CD4-positive, alpha-beta T cell treated with Interleukin-17A for 1 hour (primary cell): ENCODE measurements around the gene LCOR.
"Not testable (repeated sequence)": the region's sequence is repeated elsewhere in the genome, so short reads cannot be mapped to it uniquely, and the experiment has no call there.

Experiments used
- DNase-seq: peaks from one replicate; pipeline ENCODE4 v3.0.0-alpha.2; 2020

Gene LCOR

DNA sequence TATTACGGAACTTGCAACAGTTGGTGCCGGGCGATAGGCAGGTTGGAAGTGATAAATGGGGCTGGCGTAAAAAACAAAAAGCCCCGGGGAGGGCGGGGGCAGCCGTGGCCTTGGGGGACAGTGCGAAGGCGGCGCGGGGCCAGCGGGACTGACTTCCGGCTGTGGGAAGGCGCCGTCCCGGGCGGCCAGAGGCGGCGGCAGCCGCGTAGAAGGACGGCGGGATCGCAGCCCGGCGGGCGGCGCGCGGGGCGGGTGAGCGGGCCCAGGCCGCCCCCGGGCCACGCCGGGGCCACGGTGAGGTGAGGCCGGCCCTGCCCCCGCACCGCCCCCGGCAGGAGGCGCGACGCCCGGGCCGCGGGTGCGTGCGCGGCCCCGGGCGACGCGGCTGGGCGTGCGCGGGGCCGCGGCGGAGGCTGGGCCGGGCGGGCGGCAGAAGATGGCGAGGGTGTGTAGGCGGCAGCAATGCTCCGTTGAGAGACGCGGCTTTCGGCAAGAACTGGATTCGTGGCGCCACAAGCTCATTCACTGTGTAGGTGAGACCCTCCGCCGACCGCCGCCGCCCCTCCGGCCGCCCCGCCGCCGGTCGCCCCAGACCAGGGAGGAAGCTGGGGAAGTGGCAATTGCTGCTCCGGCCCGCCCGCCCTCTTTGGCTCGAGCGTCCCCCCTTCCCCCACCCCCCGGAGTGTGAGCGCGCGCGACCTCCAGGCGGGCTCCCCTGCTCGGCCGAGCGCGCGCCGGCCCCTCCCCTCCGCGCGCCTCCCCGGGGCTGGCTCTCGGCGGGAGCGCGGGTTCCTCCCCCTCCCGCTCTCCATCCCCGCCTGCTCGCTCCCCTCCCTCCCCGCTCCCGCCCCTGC is at the start of gene LCOR:
TSS of gene LCOR (plus strand) at position 432 of the 854 bp plus-strand sequence. CDS start 116,760 bp downstream, outside the sequence.
- peak; percentile 89 for DNase-seq

DNA sequence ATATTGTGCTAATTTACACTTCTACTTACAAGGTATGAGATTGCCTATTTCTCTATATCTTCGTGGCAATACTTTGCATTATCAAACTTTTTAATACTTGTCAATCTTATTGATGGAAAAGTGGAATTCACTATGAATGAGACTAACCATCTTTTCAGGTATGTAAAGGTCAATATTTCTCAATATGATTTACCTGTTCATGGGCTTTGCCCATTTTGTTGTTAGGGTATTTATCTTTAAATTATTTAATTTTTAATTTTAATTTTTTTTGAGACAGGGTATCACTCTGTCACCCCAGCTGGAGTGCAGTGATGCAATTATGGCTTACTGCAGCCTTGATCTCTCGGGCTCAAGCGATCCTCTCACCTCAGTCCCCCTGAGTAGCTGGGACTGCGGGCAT is 47.8 kb upstream of the LCOR start:
- DNase-seq: no peak

DNA sequence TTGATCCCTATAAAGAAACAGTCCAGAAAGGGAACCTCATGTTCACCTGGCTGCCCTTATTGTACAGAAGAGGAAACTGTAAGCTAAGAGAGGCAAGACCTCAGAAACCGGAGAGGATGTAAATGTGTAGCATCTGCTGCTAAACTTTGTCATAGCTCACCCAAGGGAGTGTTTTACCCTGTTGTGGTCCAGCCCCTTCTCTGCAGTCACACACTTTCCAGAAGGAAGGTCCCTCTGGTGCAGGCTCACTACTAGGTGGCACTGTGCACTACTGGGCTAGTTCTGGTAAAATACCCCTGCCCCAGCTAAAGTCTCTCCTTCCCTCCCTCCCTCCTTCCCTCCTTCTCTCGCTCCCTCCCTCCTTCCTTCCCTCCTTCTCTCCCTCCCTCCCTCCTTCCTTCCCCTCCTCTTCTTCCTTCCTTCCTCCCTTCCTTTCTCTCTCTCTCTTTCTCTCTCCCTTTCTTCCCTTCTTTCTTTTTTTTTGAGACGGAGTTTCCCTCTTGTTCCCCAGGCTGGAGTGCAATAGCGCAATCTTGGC is 42.5 kb upstream of the LCOR start:
- no peak for DNase-seq

DNA sequence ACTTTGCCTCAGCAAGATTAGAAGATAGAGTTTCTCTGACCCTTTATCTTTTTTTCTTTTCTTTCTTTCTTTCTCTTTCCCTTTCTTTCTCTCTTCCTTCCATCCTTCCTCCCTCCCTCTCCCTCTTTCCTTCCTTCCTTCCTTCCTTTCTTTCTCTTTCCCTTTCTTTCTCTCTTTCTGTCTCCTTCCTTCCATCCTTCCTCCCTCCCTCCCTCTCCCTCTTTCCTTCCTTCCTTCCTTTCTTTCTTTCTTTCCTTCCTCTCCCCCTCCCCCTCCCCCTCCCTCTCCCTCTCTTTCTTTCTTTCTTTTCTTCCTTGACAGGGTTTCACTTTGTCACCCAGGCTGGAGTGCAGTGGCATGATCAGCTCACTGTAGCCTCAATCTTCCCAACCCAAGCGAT is 40.2 kb upstream of the LCOR start:
- DNase-seq: no peak

DNA sequence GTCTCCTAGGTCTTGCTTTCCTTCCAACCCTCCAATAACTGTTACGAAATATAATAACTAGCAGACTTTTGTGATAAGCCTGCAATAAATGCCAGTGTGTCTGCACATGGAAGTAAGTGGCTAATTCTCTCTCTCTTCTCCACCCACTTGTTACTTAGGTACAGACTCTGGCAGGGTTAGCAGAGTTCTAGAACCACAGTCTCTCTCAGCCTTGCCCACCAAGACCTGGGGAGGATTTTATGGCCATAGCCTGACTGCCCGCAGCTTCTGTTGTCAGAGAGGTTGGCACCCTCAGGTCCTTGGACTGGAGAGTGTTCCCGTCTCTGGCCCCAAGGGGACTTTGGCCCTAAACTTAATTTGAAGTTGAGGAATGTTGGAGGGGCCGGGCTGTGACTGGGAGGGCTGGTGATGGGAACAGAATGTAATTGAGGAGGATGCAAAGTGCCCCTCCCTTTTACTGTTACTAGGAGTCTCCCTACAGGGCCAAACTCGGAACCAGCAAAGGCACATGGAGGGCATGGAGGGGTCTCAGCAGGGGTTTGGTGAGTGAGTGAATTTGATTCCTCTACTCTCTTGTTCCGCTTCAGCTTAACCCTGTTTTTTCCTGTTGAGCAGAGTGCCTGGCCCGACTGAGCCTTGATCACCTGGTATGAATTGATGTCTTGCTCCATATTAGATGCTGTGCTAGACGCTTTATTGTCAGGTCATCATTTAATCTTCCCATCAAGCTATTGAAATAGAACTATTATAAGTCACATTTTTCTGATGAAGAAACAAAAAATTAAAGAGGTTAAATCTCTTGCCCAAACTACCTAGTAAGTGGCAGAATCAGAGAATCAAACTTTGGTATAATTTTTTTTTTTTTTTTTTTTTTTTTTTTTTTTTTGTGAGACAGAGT is 37.0 kb upstream of the LCOR start:
- no peak for DNase-seq

DNA sequence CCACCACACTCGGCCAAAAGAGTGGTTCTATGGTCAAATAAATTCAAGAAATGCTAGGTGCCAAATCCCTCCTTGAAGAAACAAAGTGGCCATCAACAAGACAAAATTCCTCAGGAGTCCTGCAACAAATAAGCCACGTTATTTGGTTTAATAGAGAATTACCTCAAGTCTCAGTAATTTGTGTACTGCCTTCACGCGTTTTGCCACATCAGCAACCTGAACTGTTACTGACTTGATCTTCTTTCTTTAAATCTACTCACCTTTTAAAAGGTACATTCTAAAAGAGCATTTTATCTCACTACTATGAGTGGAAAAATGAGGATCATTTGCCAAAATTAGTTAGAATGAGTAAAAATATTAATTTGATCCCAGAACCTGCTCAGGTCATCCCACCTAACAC is 34.6 kb upstream of the LCOR start:
- DNase-seq: no peak

DNA sequence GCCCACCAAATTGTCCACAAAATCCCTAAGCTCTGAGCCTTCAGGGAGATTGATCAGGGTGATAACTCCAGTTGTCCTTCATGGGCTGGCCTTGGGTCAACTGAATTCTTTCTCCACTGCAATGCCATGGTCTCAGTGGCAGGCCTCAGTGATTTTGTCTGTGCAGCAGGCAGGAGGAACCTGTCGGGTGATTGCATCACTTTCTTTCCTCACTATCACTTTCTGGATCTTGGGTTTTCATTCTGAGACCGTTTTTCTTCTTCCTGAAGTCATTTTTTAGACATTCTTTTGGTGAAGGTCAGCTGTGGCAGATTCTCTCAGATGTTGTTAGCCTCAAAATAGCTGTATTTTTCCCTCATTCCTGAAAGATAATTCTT is 28.8 kb upstream of the LCOR start:
- no peak for DNase-seq

DNA sequence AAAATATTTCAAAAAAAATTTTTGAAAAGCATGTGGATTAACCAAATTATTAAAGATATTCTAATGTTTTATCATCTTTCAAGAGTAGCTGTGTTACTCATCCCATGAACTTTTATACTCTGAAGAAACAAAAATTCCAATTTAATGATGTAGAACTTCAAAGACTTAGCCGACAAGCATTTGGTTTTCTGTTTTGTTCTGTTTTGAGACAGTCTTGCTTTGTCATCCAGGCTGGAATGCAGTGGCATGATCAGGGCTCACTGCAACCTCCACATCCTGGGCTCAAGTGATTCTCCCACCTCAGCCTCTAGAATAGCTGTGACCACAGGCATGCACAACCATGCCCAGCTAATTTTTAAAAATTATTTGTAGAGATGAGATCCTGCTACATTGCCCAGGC is 17.8 kb upstream of the LCOR start:
- no peak for DNase-seq

DNA sequence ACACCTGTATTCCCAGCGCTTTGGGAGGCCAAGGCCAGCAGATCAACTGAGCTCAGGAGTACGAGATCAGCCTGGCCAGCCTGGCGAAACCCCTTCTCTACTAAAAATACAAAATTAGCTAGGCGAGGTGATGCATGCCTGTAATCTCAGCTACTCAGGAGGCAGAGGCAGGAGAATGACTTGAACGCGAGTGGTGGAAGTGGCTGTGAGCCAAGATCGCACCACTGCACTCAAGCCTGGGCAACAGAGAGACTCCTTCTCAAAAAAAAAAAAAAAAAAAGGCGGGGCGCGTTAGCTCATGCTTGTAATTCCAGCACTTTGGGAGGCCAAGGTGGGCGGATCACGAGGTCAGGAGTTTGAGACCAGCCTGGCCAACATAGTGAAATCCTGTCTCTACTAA is 13.1 kb upstream of the LCOR start:
- not testable (repeated sequence) for DNase-seq

DNA sequence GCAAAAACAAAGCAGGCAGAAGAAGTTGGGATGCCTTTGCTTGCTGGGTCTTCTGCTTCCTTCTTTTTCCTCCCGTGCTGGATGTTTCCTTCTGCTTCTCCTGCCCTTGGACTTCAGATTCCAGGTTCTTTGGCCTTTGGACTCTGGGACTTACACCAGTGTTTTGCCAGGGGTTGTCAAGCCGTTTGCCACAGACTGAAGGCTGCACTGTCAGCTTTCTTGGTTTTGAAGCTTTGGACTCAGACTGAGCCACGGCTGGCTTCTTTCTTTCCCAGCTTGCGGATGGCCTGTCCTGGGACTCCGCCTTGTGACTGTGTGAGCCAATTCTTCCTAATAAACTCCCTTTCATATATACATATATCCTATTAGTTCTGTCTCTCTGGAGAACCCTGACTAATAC is 11.3 kb upstream of the LCOR start:
- no peak for DNase-seq

DNA sequence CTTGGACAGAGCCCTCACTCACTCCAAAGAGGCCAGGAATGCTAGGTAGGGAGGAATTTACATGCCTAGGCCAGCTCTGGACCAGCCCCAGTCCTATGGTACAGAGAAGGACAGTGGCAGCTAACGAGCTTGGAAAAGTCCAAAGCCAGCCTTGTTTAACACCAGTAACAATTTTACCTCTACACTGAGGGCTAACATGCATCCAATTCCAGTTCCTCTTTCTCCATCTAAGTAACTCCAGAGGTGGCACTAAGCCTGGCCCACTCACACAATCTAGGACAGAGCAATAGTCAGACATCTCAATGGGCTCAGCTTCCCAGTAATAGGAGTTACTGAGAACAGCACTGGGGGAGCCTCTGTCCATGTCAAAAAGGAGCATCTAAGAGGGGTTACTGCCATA is 5.7 kb upstream of the LCOR start:
- DNase-seq: no peak

DNA sequence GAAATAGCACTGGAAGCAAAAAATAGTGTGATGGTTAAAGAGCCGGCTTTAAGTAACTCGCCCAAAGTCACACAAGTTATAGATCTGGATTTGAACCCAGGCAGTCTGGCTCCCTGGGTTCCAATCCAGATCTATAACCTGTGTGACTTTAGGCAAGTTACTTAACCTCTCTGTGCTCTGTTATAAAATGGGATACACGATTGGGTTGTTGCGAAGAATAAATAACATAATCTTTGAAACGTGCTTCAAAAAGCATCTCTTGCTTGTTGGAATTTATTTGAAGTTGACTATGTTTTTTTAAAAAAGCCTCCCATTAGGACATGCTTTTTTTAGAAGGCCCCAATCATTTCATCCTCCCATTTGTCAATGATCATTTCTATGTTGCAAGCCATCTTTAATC is 3.5 kb upstream of the LCOR start:
- DNase-seq: no peak

DNA sequence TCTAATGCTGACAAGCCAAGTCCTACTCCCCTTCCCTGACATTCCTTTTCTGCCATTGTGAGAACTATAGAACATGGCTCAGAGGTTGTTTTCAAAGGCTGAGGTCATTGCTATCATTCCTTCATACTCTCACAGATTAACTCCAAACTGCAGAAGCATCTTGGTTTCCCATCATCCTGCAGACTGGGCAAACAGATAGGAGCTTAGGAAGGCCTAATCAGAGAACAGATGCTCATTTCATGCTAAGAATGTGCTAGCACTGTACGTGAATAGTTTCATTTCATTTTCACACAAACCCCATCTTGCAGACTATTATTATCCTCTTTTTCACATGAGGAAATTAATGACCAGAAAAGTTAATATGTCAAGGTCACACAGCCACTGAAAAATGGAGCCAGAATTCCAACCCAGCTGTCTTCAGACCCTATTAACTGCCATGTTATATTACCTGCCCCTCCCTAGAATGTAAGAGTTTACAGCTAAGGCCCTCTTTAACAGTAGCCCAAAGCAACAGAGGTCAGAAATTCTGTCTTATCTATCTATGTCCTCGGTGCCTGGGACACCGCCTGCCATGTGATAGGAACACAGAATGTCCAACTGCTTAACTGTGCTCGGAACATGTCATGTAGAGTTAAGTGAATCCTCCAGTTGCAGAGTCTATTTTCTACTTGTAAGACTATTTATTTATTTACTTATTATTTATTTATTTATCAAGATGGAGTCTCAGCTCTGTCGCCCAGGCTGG is 2.9 kb upstream of the LCOR start:
- no peak for DNase-seq

DNA sequence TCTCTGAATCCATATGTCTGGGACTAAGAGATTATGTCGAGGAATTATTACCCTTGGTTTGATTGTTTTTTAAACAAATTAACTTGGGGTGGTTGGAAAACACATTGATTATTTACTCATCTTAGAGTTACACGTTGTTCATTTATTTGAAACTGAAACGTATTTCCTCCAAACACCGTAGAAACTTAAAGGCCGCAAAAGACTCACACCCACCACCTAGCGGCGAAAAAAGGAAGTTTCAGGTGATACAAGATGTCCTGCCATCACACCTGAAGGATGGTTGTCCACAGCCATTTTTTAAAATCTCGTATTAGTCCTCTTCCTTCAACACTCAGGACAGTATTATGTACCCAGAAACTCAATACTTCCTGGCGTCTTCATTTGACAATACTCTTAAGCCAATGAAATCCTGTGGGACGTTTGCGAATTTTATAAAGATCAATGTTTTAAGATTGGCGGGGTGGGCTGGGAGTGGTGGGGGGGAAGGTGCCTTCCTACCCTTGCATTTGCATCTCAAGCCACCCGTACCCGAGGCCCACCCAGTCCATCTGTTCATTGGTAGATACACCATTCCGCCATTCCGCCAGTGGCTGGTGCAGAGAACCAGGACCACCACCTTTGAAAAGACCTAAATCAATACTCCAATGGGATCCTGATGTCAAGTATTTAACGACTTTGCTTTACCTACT is 1.4 kb upstream of the LCOR start:
- peak; percentile 91 for DNase-seq

DNA sequence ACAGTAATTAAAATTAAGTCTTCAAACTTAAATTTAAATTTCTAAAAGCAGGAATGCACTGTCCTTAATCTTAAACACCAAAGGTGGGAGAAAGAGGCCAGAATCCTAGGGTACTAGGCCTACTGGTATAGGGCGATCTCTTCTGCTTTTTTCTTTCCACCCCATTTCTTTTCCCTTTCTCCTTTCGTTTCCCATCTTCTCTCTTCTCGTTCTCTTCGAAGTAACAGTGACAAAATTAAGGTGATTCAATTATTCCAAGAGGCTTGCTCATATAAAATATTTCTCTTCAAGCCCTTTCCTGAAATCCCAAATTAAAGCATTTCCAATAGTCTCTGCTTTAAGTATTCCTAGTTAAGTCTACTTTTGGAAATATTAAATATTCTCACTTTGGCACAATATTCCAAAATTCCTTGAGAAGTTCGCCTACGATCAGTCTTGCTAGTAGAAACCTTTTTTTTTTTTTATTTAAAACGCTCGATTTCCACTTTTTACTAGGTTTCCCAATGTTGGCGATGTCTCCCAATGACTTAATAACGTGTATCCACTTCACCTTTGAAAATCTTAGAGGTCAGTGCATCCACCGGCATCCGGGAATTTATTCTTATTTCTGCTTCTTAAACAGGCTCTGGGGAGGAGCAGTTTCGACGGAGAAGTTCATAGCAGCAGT is 765 bp upstream of the LCOR start:
- no peak for DNase-seq

DNA sequence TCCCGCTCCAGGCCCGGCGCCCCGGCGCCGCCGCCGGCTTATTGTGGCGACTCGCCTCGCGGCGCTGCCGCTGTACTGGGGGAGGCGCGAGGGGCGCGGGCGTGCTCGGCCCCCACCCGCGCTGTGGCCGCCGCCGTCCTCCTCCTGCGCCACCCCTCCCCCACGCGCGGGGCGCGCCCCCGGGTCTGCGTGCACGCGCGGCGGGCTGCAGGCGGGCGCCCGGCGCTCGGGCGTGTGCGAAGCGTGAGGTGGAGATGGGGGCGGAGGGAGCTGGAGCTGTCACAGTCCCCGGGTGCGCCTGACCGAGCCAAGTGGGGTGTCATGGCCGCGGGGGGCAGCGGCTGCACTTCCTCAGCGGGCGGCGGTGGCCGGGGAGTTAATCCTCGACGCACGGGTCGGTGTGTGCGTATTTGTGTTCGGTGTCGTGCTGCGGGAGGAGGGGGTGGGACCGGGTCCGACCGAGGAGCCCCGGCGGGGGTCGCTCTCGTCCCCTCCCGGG is 672 bp downstream of the LCOR start:
- peak; percentile 89 for DNase-seq

DNA sequence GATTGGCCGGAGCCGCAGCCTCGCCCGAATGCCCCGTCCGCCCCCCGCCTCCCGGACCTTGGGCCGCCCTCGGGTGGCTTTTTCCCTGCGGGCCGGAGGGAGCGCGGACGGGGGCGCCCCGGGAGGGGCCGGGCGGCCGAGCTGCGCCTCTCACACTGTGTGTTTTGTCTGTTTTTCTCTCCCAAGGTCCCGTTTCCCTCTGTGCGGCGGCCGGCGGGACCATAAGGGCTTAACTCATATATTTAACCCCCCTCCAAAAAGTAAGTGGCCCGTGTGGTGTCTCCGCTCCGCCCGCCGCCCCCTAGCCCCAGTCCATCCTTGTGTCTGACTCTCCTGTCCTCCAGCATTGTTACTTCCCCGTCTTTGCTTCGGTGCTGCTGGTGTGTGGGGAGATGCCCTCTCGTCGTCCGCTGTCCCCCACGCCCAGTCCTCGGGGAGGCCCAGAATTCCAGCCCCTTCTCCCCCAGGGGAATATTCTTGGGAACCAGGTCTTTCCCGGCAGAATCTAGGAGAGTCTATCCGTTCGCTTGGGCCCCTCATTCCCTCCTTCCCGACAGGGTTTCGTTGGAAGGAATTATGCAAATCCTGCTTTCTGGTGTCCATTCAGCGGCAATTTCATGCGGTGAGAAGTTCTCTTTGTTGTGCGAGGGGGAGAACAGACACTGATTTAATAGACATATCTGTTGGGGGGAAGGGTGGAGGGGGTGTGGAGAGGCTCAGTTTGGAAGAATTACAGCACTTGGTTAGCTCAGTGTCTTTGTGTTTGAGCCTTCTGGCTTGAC is 1.3 kb downstream of the LCOR start:
- peak; percentile 14 for DNase-seq

DNA sequence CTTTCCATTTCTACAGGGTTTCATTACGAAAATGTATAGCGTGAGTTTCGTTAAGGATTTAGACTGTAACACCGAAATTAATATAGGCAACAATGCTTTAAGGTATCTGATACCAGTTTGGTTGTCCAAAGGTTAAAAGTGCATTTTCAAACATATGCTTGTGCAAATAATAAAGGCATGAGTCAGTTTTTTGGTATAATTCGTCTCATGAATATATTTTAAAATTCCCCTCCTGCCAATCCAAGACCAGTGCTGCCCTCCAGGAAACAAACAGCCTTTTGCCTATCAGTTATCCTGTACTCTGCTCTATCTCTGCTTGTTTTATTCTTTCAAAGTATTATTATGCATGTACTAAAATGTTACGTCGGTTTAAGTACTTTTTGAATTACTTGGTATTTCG is 2.0 kb downstream of the LCOR start:
- no peak for DNase-seq

DNA sequence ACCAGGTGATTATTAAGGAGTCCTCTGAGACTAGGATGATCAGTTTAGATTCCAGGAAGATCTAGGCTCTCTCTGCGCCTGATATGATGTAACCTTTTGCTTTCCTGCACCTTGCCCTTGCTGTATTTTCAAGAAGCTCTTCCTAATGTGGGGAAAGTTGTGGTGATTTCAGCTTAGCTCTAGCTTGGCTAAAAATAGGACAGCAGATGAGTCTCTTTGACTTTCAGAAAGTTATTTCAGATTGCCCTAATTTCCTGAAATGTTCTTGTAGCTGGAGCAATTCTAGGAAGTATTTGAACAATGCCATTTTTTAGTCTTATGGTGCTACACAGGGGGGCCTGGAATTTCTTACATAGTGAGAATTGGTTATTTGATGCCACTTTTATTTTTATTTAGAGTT is 3.8 kb downstream of the LCOR start:
- no peak for DNase-seq

DNA sequence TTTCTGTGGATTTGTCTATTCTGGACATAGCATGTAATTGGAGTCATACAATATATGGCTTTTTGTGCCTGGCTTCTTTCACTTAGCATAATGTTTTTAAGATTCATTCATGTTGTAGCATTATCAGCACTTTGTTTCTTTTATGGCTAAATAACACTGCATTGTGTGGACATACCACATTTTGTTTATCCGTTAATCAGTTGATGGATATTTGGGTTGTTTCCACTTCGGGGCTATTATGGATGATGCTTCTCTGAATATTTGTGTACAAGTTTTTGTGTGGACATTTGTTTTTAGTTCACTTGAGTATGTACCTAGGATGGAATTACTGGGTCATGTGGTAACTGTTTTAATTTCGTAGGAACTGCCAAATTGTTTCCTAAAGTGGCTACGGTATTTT is 6.4 kb downstream of the LCOR start:
- no peak for DNase-seq
